C4-2B (cell line): ENCODE data around the gene THAP8.

Experiments
- H3K27ac ChIP-seq: fragments of 450-650 bp; 2 replicates; pipeline ENCODE4 v1.5.1; 2017
- ZFX ChIP-seq: fragments of 450-650 bp; IDR thresholded peaks from 2 replicates; pipeline ENCODE4 v1.6.1; 2017
- TF ChIP-seq, protein P1 (sequence below): fragments of 450-650 bp; conservative IDR thresholded peaks from 2 replicates; pipeline ENCODE4 v1.5.1; 2017; ENCODE audit warnings: mild to moderate bottlenecking

THAP8 gene

DNA sequence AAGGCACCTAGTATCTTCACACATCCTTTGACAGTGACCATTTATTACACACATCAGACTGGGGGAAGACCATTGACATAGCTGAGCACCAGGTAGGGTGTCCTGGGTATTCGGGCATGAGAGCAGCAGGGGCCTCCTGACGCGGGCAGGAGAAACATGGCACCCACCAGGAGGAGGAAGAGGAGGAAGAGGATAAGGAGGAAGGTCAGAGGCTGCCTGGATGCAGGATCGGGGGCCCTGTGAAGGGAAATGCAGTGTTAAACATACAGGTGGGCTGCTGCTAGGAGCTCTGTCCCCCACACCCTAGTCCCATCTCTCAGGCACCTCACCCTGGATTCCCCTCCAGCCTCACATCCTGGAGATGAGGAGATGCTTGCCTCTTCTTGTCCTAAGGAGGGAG, 50.8 kb downstream of the THAP8 start:
- no peak for TF ChIP-seq ZFX
- TF ChIP-seq, protein P1, sequence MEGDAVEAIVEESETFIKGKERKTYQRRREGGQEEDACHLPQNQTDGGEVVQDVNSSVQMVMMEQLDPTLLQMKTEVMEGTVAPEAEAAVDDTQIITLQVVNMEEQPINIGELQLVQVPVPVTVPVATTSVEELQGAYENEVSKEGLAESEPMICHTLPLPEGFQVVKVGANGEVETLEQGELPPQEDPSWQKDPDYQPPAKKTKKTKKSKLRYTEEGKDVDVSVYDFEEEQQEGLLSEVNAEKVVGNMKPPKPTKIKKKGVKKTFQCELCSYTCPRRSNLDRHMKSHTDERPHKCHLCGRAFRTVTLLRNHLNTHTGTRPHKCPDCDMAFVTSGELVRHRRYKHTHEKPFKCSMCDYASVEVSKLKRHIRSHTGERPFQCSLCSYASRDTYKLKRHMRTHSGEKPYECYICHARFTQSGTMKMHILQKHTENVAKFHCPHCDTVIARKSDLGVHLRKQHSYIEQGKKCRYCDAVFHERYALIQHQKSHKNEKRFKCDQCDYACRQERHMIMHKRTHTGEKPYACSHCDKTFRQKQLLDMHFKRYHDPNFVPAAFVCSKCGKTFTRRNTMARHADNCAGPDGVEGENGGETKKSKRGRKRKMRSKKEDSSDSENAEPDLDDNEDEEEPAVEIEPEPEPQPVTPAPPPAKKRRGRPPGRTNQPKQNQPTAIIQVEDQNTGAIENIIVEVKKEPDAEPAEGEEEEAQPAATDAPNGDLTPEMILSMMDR: no peak
- H3K27ac ChIP-seq: no peak overlapping the region

GRCh38 chr19:36001605-36002004, 52.5 kb downstream of the THAP8 start:
- no peak overlapping the region for H3K27ac ChIP-seq
- no peak for TF ChIP-seq ZFX
- TF ChIP-seq, protein P1: no peak

GRCh38 chr19:35996777-35997176, 57.3 kb downstream of the THAP8 start:
- no peak overlapping the region for H3K27ac ChIP-seq
- no peak for TF ChIP-seq ZFX
- TF ChIP-seq, protein P1: no peak

GRCh38 chr19:35995048-35995993, 58.8 kb downstream of the THAP8 start, which contains the start of gene SDHAF1:
SDHAF1 (plus strand) TSS chr19:35995188; CDS start chr19:35995275, 87 bp downstream.
- H3K27ac ChIP-seq: peak within 1 kb of the TSS; percentile 86
- TF ChIP-seq, protein P1: no peak; the same call in 1 of the 2 replicates
- TF ChIP-seq ZFX: peak; percentile 93; the same call in 1 of the 2 replicates

GRCh38 chr19:35993923-35994598, 60.0 kb downstream of the THAP8 start:
- TF ChIP-seq, protein P1: no peak
- no peak for TF ChIP-seq ZFX
- no peak overlapping the region for H3K27ac ChIP-seq

- TF ChIP-seq, protein P1: no peak
- TF ChIP-seq ZFX: no peak
- no peak overlapping the region for H3K27ac ChIP-seq
Measured at GRCh38 chr19:35992907-35993765, 60.9 kb downstream of the THAP8 start.
